GM12891 (cell line): ENCODE results near the gene BABAM2.
A peak's percentile ranks its signal among the peaks of the same experiment; 100 is the strongest.
"Not testable (repeated sequence)": the region's sequence is repeated elsewhere in the genome, so short reads cannot be mapped to it uniquely, and the experiment has no call there.

ENCODE experiments used
- DNase-seq: peaks from one replicate; pipeline ENCODE4 v3.0.0; 2011; ENCODE audit warnings: low spot score; ENCODE audit not compliant: insufficient read length
- FAIRE-seq: peaks from 2 replicates; lab custom pipeline; 2011; peaks lifted over from hg19 to GRCh38; lab: Jason Lieb, UNC
- PAX5 ChIP-seq: IDR thresholded peaks from 2 replicates; pipeline ENCODE4 v1.6.1; 2011; ENCODE audit warnings: low read length, moderate library complexity, mild to moderate bottlenecking; ENCODE audit not compliant: insufficient read depth, severe bottlenecking
- POLR2A ChIP-seq: IDR thresholded peaks from 2 replicates; pipeline ENCODE4 v1.6.1; 2011; ENCODE audit warnings: low read depth, low read length, control low read depth
- POLR2AphosphoS5 ChIP-seq: IDR thresholded peaks from 2 replicates; pipeline ENCODE4 v1.6.1; 2011; ENCODE audit warnings: low read depth, low read length, control low read depth
- POU2F2 ChIP-seq: IDR thresholded peaks from 2 replicates; pipeline ENCODE4 v1.6.1; 2011; ENCODE audit warnings: low read depth, mild to moderate bottlenecking, control low read depth, low read length, moderate library complexity
- SPI1 ChIP-seq: IDR thresholded peaks from 2 replicates; pipeline ENCODE4 v1.6.1; 2011; ENCODE audit warnings: low read depth, low read length, control low read depth
- TAF1 ChIP-seq: IDR thresholded peaks from 2 replicates; pipeline ENCODE4 v1.6.1; 2011; ENCODE audit warnings: low read depth, low read length, control low read depth

Gene BABAM2

GRCh38 chr2:28363686-28364280 lies 473.3 kb downstream of the BABAM2 start:
- TF ChIP-seq POLR2AphosphoS5: no peak
- no peak for TF ChIP-seq TAF1
- TF ChIP-seq SPI1: no peak
- TF ChIP-seq POLR2A: no peak
- TF ChIP-seq PAX5: no peak
- TF ChIP-seq POU2F2: no peak
- DNase-seq (no peak), FAIRE-seq (no peak)

- no peak for TF ChIP-seq POU2F2
- no peak for FAIRE-seq
- no peak for DNase-seq
Observed at GRCh38 chr2:28364610-28365009, 474.1 kb downstream of the BABAM2 start.

- DNase-seq (no peak), FAIRE-seq (no peak)
- TF ChIP-seq POLR2AphosphoS5 (no peak), POU2F2 (no peak), POLR2A (no peak), PAX5 (no peak), SPI1 (no peak), TAF1 (no peak)
Observed at GRCh38 chr2:28365158-28365557, 474.6 kb downstream of the BABAM2 start.

GRCh38 chr2:28366149-28366495 lies 475.6 kb downstream of the BABAM2 start:
- TF ChIP-seq PAX5 (no peak), TAF1 (no peak), POU2F2 (no peak), POLR2A (no peak), POLR2AphosphoS5 (no peak), SPI1 (no peak)
- no peak for DNase-seq
- no peak for FAIRE-seq

GRCh38 chr2:28366496-28367282 lies 476.2 kb downstream of the BABAM2 start:
- DNase-seq: no peak
- FAIRE-seq: peak; percentile 9
- TF ChIP-seq TAF1: no peak
- TF ChIP-seq SPI1: no peak
- TF ChIP-seq PAX5: no peak
- TF ChIP-seq POU2F2: no peak
- TF ChIP-seq POLR2AphosphoS5: no peak
- no peak for TF ChIP-seq POLR2A

GRCh38 chr2:28367667-28368356 lies 477.3 kb downstream of the BABAM2 start:
- DNase-seq (no peak), FAIRE-seq (no peak)
- TF ChIP-seq POLR2AphosphoS5: no peak
- TF ChIP-seq PAX5: no peak
- no peak for TF ChIP-seq POLR2A
- TF ChIP-seq SPI1: no peak
- TF ChIP-seq POU2F2: no peak
- TF ChIP-seq TAF1: no peak

- FAIRE-seq (no peak), DNase-seq (no peak)
- no peak for TF ChIP-seq POLR2A
- no peak for TF ChIP-seq SPI1
- no peak for TF ChIP-seq PAX5
- TF ChIP-seq POU2F2: no peak
Observed at GRCh38 chr2:28368357-28368798, 477.8 kb downstream of the BABAM2 start.

- DNase-seq: no peak
- FAIRE-seq: no peak
- TF ChIP-seq SPI1 (no peak), PAX5 (no peak)
Observed at GRCh38 chr2:28369358-28369757, 478.8 kb downstream of the BABAM2 start.

GRCh38 chr2:28370354-28370753 lies 479.8 kb downstream of the BABAM2 start:
- no peak for FAIRE-seq
- no peak for DNase-seq
- TF ChIP-seq POLR2AphosphoS5 (no peak), PAX5 (no peak), POU2F2 (no peak), SPI1 (no peak), TAF1 (no peak)

- DNase-seq, FAIRE-seq: not testable (repeated sequence)
Observed at GRCh38 chr2:28371728-28372127, 481.2 kb downstream of the BABAM2 start.

GRCh38 chr2:28373854-28374253 lies 483.3 kb downstream of the BABAM2 start:
- FAIRE-seq: no peak
- TF ChIP-seq SPI1 (no peak), POLR2A (no peak), PAX5 (no peak), TAF1 (no peak), POU2F2 (no peak), POLR2AphosphoS5 (no peak)
- no peak for DNase-seq
